Heart left ventricle (tissue), 13 donors: ENCODE measurements around the gene PSMD14.

Source experiments
- CTCF ChIP-seq, 12 donors: fragments of 200-600 bp; sonication (generic) in 4 of 12; IDR thresholded peaks; one replicate each; pipeline versions ENCODE4 v1.5.0 to v1.8.0; 2018 to 2022; ENCODE audit warnings: antibody characterized with exemption in 12 of 12, mild to moderate bottlenecking in 5 of 12
- POLR2A ChIP-seq, 2 donors: fragments of 450-650 bp; IDR thresholded peaks; one replicate each; pipeline ENCODE4 v1.6.1; 2017; ENCODE audit warnings: antibody characterized with exemption in 2 of 2, mild to moderate bottlenecking in 2 of 2, moderate library complexity in 2 of 2
- donor health status: ischemic (EF 13 %, LVEDD 7.1; RV severe dilation, severe dysfunction).
- donor health status: DM: no; HTN: yes; CAD: no.
- donor health status: DM: no; HTN: no; CAD: no.
- donor health status: ischemic (EF 25% LVEDD 6.9; RV normal size, moderate dysfunction).
- donor health status: ischemic (EF 25% LVEDD 5.7; RV mildly dilated, moderate dysfunction).
- donor health status: ischemic (EF 35%, LVEDD 5.7; RV mildly dilated, moderate dysfunction).
- donor health status: nonischemic (EF 11% LVEDD 7.7; RV severe dilation, severe dysfunction).
- donor health status: DM: yes; HTN: yes; CAD: no.
- donor health status: PGD.
- donor health status: ischemic (EF 29% LVEDD 5.4; RV normal size, mild dysfunction).
- donor health status: nonischemic (EF 23%, LVEDD 6.1; RV moderate dilation, normal function).

- TF ChIP-seq CTCF (IDR thresholded peaks at IDR 0.05) (no peak), POLR2A (IDR thresholded peaks at IDR 0.05) (no peak)
These were observed 16.7 kb downstream of the PSMD14 start for GRCh38 chr2:161324876-161325275.
